HG02759 (cell line): ENCODE measurements around the gene SERINC2.

ENCODE experiments used
- ATAC-seq: cut with Tn5 transposase; IDR thresholded peaks from one replicate; pipeline ENCODE4 v1.9.1; 2021; ENCODE audit warnings: mild to moderate bottlenecking, moderate library complexity; ENCODE audit not compliant: unreplicated experiment

SERINC2 gene

GRCh38 chr1:31432592-31433395 is 19.8 kb downstream of the SERINC2 start:
- no peak for ATAC-seq

GRCh38 chr1:31433396-31433930 is 20.4 kb downstream of the SERINC2 start:
- ATAC-seq: no peak

GRCh38 chr1:31434101-31434871 is 21.3 kb downstream of the SERINC2 start:
- ATAC-seq: no peak

- no peak for ATAC-seq
Measured at GRCh38 chr1:31434979-31435378, 22.0 kb downstream of the SERINC2 start.

GRCh38 chr1:31435471-31436409 is 22.7 kb downstream of the SERINC2 start:
- ATAC-seq: no peak

GRCh38 chr1:31436596-31437432 is 23.8 kb downstream of the SERINC2 start:
- ATAC-seq: no peak

GRCh38 chr1:31437433-31438037 is 24.5 kb downstream of the SERINC2 start:
- ATAC-seq: no peak

GRCh38 chr1:31439276-31439675 is 26.3 kb downstream of the SERINC2 start:
- ATAC-seq: no peak

GRCh38 chr1:31441073-31441472 is 28.1 kb downstream of the SERINC2 start:
- ATAC-seq: no peak

GRCh38 chr1:31441558-31441957 is 28.5 kb downstream of the SERINC2 start:
- peak; percentile 47 for ATAC-seq

GRCh38 chr1:31441970-31442647 is 29.1 kb downstream of the SERINC2 start:
- ATAC-seq: peak; percentile 27

GRCh38 chr1:31442648-31442994 is 29.6 kb downstream of the SERINC2 start:
- ATAC-seq: no peak

GRCh38 chr1:31443673-31444072 is 30.7 kb downstream of the SERINC2 start:
- no peak for ATAC-seq

- ATAC-seq: no peak
Measured at GRCh38 chr1:31444725-31445448, 31.9 kb downstream of the SERINC2 start.

GRCh38 chr1:31445951-31446350 is 32.9 kb downstream of the SERINC2 start:
- ATAC-seq: no peak

- no peak for ATAC-seq
Measured at GRCh38 chr1:31447210-31447609, 34.2 kb downstream of the SERINC2 start.

GRCh38 chr1:31453384-31454079 is 40.5 kb downstream of the SERINC2 start:
- ATAC-seq: no peak
